HG03060 (cell line): ENCODE data around the gene CCDC3.

Source experiments
- ATAC-seq: cut with Tn5 transposase; IDR thresholded peaks from one replicate; pipeline ENCODE4 v1.9.1; 2021; ENCODE audit warnings: low read depth, moderate number of reproducible peaks; ENCODE audit not compliant: unreplicated experiment

Gene CCDC3

DNA sequence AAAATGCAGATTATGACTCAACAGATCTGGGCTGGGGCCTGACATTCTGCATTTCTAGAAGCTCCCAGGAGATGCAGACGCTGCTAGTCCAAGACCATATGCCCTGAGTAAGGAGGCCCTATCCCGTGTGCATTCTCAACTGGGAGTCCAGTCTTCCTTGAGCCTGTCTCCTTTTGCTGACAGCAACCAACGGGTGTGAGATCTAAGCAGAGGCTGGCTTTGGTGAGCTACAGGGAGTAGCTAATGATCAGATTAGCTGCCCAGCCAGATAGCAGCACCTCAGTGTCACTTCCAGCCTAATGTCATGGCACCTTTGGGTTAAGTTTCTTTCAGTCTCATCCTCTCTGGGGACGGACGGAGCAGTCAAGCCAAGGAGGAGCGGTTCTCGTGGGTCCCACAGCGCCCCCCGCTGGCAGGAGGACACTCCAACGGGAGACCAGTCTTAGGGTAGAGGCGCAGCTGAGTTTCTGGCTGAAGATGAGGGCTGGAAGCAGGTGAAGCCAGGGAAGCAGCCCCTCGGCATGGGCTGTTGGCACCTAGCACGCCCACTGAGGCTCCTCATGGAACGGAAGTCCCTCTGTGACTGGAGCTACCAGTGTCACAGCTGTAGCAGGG, 154.0 kb downstream of the CCDC3 start:
- no peak for ATAC-seq

DNA sequence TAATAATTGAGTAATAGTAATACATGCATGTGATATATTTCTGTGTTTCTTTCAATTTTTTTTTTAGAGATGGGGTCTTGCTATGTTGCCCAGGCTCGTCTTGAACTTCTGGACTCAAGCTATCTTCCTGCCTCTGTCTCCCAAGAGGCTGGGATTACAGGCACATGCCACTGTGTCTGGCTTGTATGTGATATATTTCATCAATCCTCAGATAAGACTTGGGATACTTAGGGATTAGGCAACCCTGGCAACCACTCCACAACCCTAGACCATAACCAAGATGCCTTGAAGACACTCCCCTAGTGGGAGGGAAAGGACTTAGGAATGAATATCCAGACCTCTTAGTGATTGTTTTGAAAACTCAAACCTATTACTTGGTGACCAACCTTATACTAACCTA, 154.8 kb downstream of the CCDC3 start:
- ATAC-seq = no peak
